WTC11 (cell line): ENCODE results near the gene STAB1.

ENCODE experiments used
- NFYB ChIP-seq: sonication (generic); formaldehyde crosslinking; conservative IDR thresholded peaks from 2 replicates; pipeline ENCODE4 v1.8.0; 2022; ENCODE audit warnings: low read depth, missing genetic modification reagents
- SP1 ChIP-seq: sonication (generic); formaldehyde crosslinking; conservative IDR thresholded peaks from 2 replicates; pipeline ENCODE4 v1.8.1; 2022; ENCODE audit warnings: missing genetic modification reagents
- TF ChIP-seq, protein P1 (sequence below): fragments of 200-600 bp; IDR thresholded peaks from 2 replicates; pipeline ENCODE4 v1.8.0; 2022; ENCODE audit warnings: antibody characterized with exemption
- TF ChIP-seq, protein P2 (sequence below): sonication (generic); formaldehyde crosslinking; IDR thresholded peaks from 2 replicates; pipeline ENCODE4 v1.8.0; 2023; ENCODE audit warnings: mild to moderate bottlenecking, missing genetic modification reagents

DNA sequence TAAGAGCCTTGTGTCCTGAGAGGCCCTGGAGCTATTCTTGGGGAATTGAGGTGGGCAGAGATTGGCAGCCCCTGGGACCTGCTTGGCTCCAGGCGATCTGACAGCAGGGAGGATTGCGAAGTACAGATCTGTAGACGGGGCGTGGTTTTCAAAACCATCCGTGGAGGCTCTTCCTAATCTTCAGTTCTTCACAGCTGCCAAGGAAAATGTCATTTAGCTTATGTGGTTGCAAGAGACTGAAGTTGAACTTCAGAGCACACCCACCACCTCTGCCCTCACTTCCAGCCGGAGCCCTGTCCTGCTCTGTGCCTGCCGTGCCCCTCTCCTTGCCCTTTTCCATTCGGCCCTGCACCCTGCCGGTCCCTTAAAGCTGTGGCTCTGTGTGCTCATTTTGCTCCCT is 26.8 kb upstream of the STAB1 start:
- TF ChIP-seq, protein P1, sequence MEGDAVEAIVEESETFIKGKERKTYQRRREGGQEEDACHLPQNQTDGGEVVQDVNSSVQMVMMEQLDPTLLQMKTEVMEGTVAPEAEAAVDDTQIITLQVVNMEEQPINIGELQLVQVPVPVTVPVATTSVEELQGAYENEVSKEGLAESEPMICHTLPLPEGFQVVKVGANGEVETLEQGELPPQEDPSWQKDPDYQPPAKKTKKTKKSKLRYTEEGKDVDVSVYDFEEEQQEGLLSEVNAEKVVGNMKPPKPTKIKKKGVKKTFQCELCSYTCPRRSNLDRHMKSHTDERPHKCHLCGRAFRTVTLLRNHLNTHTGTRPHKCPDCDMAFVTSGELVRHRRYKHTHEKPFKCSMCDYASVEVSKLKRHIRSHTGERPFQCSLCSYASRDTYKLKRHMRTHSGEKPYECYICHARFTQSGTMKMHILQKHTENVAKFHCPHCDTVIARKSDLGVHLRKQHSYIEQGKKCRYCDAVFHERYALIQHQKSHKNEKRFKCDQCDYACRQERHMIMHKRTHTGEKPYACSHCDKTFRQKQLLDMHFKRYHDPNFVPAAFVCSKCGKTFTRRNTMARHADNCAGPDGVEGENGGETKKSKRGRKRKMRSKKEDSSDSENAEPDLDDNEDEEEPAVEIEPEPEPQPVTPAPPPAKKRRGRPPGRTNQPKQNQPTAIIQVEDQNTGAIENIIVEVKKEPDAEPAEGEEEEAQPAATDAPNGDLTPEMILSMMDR, result no peak
- TF ChIP-seq NFYB (CRISPR knock-in tag), result no peak
- no peak for TF ChIP-seq SP1
- TF ChIP-seq, protein P2, sequence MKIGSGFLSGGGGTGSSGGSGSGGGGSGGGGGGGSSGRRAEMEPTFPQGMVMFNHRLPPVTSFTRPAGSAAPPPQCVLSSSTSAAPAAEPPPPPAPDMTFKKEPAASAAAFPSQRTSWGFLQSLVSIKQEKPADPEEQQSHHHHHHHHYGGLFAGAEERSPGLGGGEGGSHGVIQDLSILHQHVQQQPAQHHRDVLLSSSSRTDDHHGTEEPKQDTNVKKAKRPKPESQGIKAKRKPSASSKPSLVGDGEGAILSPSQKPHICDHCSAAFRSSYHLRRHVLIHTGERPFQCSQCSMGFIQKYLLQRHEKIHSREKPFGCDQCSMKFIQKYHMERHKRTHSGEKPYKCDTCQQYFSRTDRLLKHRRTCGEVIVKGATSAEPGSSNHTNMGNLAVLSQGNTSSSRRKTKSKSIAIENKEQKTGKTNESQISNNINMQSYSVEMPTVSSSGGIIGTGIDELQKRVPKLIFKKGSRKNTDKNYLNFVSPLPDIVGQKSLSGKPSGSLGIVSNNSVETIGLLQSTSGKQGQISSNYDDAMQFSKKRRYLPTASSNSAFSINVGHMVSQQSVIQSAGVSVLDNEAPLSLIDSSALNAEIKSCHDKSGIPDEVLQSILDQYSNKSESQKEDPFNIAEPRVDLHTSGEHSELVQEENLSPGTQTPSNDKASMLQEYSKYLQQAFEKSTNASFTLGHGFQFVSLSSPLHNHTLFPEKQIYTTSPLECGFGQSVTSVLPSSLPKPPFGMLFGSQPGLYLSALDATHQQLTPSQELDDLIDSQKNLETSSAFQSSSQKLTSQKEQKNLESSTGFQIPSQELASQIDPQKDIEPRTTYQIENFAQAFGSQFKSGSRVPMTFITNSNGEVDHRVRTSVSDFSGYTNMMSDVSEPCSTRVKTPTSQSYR, result no peak
